GM21367 (cell line): Measurements from ENCODE around the gene HSBP1.
A peak's percentile ranks its signal among the peaks of the same experiment; 100 is the strongest.

Source experiments
- ATAC-seq: cut with Tn5 transposase; IDR thresholded peaks from one replicate; pipeline ENCODE4 v1.9.1; 2021; ENCODE audit not compliant: unreplicated experiment

Gene HSBP1

GRCh38 chr16:83807710-83808572 is at the start of gene HSBP1:
TSS of gene HSBP1 (plus strand) at chr16:83807978. CDS start at chr16:83808077, 99 bp downstream.
- peak; percentile 88 for ATAC-seq

- ATAC-seq: no peak
These were observed 45.4 kb upstream of the HSBP1 start for GRCh38 chr16:83762141-83762991.

GRCh38 chr16:83762992-83763358 is 44.8 kb upstream of the HSBP1 start:
- ATAC-seq: no peak

GRCh38 chr16:83768986-83769385 is 38.8 kb upstream of the HSBP1 start:
- ATAC-seq: no peak

- ATAC-seq: no peak
These were observed 38.3 kb upstream of the HSBP1 start for GRCh38 chr16:83769397-83770008.

GRCh38 chr16:83771306-83771942 is 36.4 kb upstream of the HSBP1 start:
- no peak for ATAC-seq

- ATAC-seq: no peak
These were observed 35.0 kb upstream of the HSBP1 start for GRCh38 chr16:83772806-83773205.

GRCh38 chr16:83774066-83774465 is 33.7 kb upstream of the HSBP1 start:
- ATAC-seq: no peak

GRCh38 chr16:83776944-83777343 is 30.8 kb upstream of the HSBP1 start:
- ATAC-seq: no peak

GRCh38 chr16:83779886-83780285 is 27.9 kb upstream of the HSBP1 start:
- no peak for ATAC-seq

GRCh38 chr16:83785455-83785854 is 22.3 kb upstream of the HSBP1 start:
- no peak for ATAC-seq

GRCh38 chr16:83789642-83790401 is 18.0 kb upstream of the HSBP1 start:
- ATAC-seq: no peak

GRCh38 chr16:83791916-83792315 is 15.9 kb upstream of the HSBP1 start:
- no peak for ATAC-seq

- ATAC-seq: no peak
These were observed 15.4 kb upstream of the HSBP1 start for GRCh38 chr16:83792391-83792790.

GRCh38 chr16:83793179-83793578 is 14.6 kb upstream of the HSBP1 start:
- ATAC-seq: no peak

GRCh38 chr16:83794860-83795554 is 12.8 kb upstream of the HSBP1 start:
- ATAC-seq: no peak

- ATAC-seq: no peak
These were observed 10.8 kb upstream of the HSBP1 start for GRCh38 chr16:83797013-83797412.

- no peak for ATAC-seq
These were observed 8.4 kb upstream of the HSBP1 start for GRCh38 chr16:83799336-83799735.

GRCh38 chr16:83802135-83802534 is 5.6 kb upstream of the HSBP1 start:
- peak; percentile 42 for ATAC-seq
